ENCODE measurements around the gene SSX2IP.

- TF ChIP-seq CTCF (conservative IDR thresholded peaks at IDR 0.05) (no peak), EZH2 (IDR thresholded peaks at IDR 0.05; ENCODE audit: low read depth) (no peak)
Observed at GRCh38 chr1:84606977-84607376, 83.3 kb downstream of the SSX2IP start.

Data from PC-9 (cell line).